ENCODE results near the gene L3MBTL4.

- no peak for TF ChIP-seq REST (IDR thresholded peaks at IDR 0.05; ENCODE audit: low read depth)
- TF ChIP-seq TEAD4 (IDR thresholded peaks at IDR 0.05), result no peak
- TF ChIP-seq, protein P1, sequence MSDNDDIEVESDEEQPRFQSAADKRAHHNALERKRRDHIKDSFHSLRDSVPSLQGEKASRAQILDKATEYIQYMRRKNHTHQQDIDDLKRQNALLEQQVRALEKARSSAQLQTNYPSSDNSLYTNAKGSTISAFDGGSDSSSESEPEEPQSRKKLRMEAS (IDR thresholded peaks at IDR 0.05), result no peak
- TF ChIP-seq FOXM1 (IDR thresholded peaks at IDR 0.05; ENCODE audit: borderline replicate concordance, low read depth), result no peak
- TF ChIP-seq CREB1 (IDR thresholded peaks at IDR 0.05; ENCODE audit: low read depth), result no peak
- no peak for TF ChIP-seq EP300 (IDR thresholded peaks at IDR 0.05; ENCODE audit: borderline replicate concordance)
- no peak for TF ChIP-seq ZBTB7A (IDR thresholded peaks at IDR 0.05; ENCODE audit: low read depth)
- no peak for TF ChIP-seq RAD21 (IDR thresholded peaks at IDR 0.05; ENCODE audit: low read depth)
- TF ChIP-seq YY1 (IDR thresholded peaks at IDR 0.05; ENCODE audit: low read depth), result no peak
- no peak for TF ChIP-seq CEBPB (IDR thresholded peaks at IDR 0.05)
Observed at GRCh38 chr18:6404834-6405233, 9.9 kb downstream of the L3MBTL4 start.
